Fibroblast of pulmonary artery (primary cell): ENCODE results near the gene PTPRT.

Source experiments
- DNase-seq: peaks from one replicate; pipeline ENCODE4 v3.0.0-alpha.2; 2010; ENCODE audit warnings: low read depth
- H3K4me3 ChIP-seq: replicated peaks from 2 replicates; pipeline ENCODE4 v1.5.1; 2011; ENCODE audit warnings: low read depth, mild to moderate bottlenecking, control low read depth, low read length, moderate library complexity
- CTCF ChIP-seq: IDR thresholded peaks from 2 replicates; pipeline ENCODE4 v1.5.1; 2011; ENCODE audit warnings: mild to moderate bottlenecking, control low read depth, low read length, inconsistent platforms; ENCODE audit errors: missing control alignments

PTPRT gene

GRCh38 chr20:42432496-42433334 is 757.0 kb downstream of the PTPRT start:
- TF ChIP-seq CTCF = no peak
- DNase-seq = no peak
- H3K4me3 ChIP-seq = no peak overlapping the region

GRCh38 chr20:42430598-42430997 is 759.1 kb downstream of the PTPRT start:
- no peak overlapping the region for H3K4me3 ChIP-seq
- DNase-seq = no peak
- TF ChIP-seq CTCF = no peak

- TF ChIP-seq CTCF = no peak
- DNase-seq = no peak
- H3K4me3 ChIP-seq = no peak overlapping the region
Measured at GRCh38 chr20:42429761-42430458, 759.8 kb downstream of the PTPRT start.

- no peak for TF ChIP-seq CTCF
- H3K4me3 ChIP-seq = no peak overlapping the region
- DNase-seq = no peak
Measured at GRCh38 chr20:42419814-42420532, 769.7 kb downstream of the PTPRT start.

- DNase-seq = no peak
- TF ChIP-seq CTCF = no peak
- H3K4me3 ChIP-seq = no peak overlapping the region
Measured at GRCh38 chr20:42406826-42407225, 782.9 kb downstream of the PTPRT start.

GRCh38 chr20:42402455-42402854 is 787.3 kb downstream of the PTPRT start:
- no peak overlapping the region for H3K4me3 ChIP-seq
- no peak for TF ChIP-seq CTCF
- DNase-seq = no peak
